NCI-H2107 treated with DMSO at 0.1 percent for 48 hours (cell line): ENCODE data around the gene CAMK4.

ENCODE experiments used
- DNase-seq: peaks from one replicate; lab custom pipeline; 2025; ENCODE audit not compliant: unreplicated experiment; lab: John Stamatoyannopoulos, UW

CAMK4 gene

GRCh38 chr5:111422245-111422644 lies 198.1 kb downstream of the CAMK4 start:
- DNase-seq, result no peak

GRCh38 chr5:111422747-111423720 lies 198.8 kb downstream of the CAMK4 start:
- no peak for DNase-seq

- DNase-seq, result no peak
These were observed 201.0 kb downstream of the CAMK4 start for GRCh38 chr5:111425205-111425604.

GRCh38 chr5:111427762-111428161 lies 203.6 kb downstream of the CAMK4 start:
- no peak for DNase-seq

DNA sequence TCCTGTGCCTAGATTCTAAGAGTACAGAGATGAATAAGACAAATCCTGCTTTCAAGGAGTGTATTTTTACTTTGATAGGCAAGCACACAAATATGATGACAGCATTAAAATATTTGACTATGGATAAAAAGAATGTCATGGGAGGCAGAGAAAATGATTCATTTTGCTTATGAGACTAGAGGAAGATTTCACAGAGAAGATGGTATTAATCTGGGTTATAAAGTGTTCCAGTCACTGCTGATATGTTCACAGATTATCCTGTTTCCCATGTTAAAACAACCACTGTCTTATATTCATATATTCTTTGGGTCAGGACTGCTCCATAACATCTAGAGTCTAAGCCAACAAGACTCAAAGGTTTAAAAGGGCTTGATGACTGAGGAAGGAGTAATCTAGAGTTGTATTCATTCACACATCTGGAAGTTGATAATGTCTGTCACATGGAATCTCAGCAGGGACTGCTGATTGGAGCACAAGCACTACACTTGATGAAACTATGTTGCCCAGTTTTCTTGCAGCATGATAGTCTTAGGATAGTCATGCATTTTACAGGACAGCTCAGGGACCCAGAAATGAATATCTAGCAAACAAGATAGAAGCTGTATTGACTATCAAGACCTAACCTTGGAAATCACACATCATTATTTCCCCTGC lies 208.8 kb downstream of the CAMK4 start:
- DNase-seq, result no peak

GRCh38 chr5:111434800-111435199 lies 210.6 kb downstream of the CAMK4 start:
- DNase-seq, result no peak

DNA sequence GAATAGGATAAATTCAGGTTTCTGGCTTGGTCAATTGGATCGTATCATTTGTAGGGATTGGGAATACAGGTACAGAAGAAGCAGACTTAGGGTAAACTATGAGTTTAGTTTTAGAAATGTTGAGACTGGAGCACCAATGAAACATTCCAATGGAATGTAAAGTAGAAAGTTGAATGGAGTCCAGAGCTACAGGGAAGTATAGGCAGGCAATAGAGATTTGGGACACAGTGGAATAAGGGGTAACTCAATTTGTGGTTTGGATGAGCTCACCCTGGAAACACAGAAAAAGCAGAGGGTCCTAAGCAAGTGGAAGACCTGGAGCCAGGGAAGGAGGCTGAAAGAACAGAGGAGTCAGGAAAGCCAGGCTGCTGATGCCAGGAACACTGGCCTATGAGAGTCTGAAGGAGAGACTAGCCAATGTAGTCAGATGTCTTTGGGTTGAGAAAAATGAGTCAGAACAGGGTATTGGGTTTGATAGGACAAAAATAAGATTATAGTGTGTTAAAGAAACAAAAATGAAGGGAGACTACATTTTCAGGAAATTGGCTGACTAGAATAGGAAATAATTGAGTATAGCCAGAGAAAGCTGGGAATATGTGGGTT lies 215.4 kb downstream of the CAMK4 start:
- no peak for DNase-seq

- no peak for DNase-seq
These were observed 222.9 kb downstream of the CAMK4 start for GRCh38 chr5:111447099-111447498.

- peak; percentile 46 for DNase-seq
These were observed 223.6 kb downstream of the CAMK4 start for GRCh38 chr5:111447822-111448221.

- no peak for DNase-seq
These were observed 229.1 kb downstream of the CAMK4 start for GRCh38 chr5:111453295-111453694.

DNA sequence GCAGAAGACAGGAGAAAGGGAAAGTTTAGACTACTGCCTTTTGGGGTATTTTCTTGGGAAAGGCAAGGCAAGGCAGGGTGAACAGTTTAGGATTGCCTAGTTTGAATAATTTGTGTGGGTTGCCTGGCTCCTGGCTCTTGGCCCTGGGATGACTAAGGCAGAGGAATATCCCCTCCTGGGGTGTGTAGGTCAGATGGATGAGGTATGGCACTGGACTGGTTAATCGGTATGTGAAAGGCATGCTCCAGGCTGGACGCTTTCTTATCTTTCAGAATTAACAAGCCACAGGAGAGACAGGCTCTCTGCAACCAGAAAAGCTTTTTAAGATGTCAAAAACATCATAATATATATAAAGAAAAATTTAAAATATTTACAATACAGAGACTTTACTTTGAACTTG lies 229.6 kb downstream of the CAMK4 start:
- no peak for DNase-seq

DNA sequence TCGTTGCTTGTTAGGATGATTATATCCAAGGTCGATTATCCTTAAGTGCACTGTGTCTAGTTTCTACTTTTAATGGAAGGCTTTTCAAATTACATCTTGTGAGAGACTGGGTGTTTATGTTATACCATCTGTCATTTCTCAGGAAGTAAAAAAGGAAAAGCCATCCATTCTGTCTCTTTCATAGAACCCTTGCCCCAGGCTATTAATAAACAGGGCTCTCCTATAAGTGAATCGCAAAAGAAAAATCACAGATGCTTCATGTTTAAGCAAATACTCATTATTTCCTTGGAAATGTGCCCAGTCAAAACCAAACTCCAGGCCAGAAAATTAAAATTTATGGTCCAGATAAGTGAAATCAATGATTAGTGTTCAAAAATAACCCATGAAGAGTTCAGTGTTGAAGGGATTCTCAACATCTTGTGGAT lies 230.0 kb downstream of the CAMK4 start:
- peak; percentile 22 for DNase-seq

DNA sequence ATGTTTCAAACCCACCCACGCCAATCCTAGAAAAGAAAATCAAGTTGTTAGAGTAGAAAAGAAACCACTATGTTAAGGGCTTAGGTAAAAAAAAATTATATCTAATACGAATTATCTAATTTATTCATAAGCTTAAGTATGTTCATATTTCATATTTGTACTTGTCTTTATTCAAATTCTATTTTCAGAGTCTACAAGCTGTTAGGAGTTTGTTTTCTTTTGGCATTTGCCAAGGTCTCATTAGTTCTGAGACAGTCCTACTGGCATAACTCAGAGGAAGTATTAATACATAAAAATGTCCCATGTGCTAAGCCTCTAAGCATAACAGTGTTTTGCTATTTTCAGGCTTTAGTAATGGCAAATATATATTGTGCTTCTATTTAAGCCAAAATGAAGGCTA lies 230.6 kb downstream of the CAMK4 start:
- no peak for DNase-seq

- DNase-seq, result peak; percentile 44
These were observed 237.1 kb downstream of the CAMK4 start for GRCh38 chr5:111461255-111461671.

DNA sequence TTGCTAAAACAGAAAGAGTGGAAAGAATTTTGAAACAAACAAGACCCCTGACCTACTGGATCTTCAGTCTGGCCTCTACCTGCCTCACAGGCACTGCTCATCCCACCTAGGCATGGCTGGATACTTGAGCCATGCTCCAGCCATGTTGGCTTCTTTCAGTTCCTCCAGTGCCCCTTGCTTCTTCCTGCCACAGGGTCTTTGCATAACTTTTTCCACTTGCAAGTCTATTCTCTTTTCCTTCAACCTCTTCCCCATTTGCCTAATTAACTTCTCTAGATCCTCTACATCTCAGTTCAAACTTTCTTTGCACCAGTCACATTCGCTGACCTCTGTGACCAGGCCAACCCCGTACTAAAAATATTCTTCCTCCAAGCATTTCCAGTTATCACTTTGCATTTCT lies 237.8 kb downstream of the CAMK4 start:
- no peak for DNase-seq

DNA sequence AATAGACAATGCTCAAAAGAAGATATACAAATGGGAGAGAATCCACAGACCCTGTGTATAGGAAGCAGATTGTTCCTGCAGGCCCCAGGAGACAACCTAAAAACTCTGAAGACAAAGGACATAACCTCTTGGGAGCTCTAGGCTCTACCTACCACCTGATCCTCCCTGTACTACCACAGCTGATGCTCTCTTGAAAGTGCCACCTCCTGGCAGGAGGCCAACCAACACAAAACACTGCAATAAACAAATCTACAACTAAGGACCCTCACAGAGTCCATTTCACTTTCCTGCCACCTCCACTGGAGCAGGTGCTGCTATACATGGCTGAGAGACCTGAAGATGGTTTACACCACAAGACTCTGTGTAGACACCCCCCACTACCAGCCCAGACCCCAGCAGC lies 239.1 kb downstream of the CAMK4 start:
- peak; percentile 73 for DNase-seq

DNA sequence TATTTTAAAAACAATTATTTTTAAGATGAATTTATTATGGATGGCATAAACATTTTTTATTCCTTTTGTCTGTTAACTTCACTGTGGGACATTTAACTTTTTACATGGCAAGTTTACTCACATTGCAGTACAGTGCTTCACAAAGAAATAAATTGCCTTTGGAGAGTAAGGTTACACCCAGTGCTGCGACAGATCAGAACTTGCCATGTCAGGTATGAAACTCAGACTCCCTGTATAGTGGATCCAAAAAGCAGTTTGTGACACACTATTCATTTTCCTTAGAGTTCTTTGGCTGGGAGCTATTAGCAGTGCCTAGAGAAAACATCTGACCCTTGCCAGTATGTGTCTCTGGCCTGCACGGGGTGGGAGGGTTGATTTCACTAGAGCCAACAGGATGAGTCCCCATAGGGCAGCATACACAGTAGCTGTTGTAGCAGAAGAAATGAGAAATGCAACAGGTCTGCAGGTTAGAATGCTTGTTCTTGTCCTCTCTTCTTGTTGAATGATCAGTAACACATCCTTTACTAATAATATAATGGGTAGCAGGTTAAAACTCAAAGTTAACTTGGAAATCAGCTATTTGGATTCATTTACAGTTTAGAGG lies 245.2 kb downstream of the CAMK4 start:
- DNase-seq, result no peak

DNA sequence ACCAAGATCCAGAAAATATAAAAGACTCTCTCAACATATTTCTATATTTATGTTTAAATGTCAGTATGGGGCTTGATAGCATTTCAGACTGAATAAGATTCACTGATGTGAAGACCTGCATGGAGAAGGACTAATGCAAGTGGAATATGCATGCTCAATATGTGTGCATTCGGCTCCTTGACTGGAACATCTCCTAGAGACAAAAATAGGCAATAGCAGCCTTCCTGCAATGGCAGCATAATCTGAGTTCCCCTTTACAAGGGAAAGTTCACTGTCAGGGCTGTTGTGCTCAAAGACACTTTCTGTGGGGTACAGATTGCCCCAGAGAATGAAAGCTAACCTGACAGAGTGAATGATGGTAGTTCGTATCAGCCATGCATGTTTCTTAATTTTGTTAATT lies 245.7 kb downstream of the CAMK4 start:
- DNase-seq, result no peak

- no peak for DNase-seq
These were observed 247.9 kb downstream of the CAMK4 start for GRCh38 chr5:111472096-111472495.

DNA sequence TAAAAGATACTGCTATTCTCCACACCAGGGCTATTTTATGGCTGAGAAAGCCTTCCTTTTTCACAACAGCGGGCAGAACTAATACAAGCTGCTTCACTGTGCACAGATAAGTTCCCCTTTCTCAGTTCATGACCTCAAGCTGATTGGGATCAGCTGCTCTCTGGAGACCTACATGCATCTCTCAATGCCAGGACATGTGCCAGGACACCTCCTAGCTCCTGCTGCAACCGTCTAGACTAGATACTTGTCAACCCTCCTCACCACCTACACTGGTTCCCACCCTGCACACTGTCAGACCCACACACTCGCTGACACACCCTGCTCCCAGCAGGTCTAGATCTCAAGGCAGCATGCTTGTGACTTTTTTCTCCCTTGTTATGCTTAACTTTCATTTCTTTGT lies 248.4 kb downstream of the CAMK4 start:
- DNase-seq, result no peak

DNA sequence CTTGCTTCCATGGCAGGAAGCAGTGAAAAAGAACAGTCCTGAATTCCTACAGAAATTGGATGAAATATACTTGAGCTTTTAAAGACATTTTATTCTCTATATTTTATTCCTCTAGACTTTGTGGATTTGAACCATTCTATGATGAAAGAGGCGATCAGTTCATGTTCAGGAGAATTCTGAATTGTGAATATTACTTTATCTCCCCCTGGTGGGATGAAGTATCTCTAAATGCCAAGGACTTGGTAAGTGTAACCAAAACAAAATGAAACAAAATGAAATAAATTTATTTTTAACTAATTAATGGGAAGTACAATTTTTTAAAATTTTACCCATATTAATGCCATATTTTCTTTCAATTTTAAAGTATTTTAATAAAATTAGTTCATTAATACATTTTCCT lies 254.1 kb downstream of the CAMK4 start:
- no peak for DNase-seq
